ENCODE data around the gene SPATA12. TPM values are rescaled to one million over a fixed set of nuclear protein-coding genes. Genes with fewer than 3 reads are reported as not detected.

Gene SPATA12
- total RNA-seq, 1 donor from 2014 or later, result not detected

GRCh38 chr3:57048052-57048671 is 12.3 kb upstream of the SPATA12 start:
- intact Hi-C loops (cut with DNase I), result no loop called here
- peak; percentile 15 for DNase-seq (ENCODE audit: low spot score)

- intact Hi-C loops (cut with DNase I), result no loop called here
- peak; percentile 10 for DNase-seq (ENCODE audit: low spot score)
Observed at GRCh38 chr3:57048728-57049127, 11.7 kb upstream of the SPATA12 start.

DNA sequence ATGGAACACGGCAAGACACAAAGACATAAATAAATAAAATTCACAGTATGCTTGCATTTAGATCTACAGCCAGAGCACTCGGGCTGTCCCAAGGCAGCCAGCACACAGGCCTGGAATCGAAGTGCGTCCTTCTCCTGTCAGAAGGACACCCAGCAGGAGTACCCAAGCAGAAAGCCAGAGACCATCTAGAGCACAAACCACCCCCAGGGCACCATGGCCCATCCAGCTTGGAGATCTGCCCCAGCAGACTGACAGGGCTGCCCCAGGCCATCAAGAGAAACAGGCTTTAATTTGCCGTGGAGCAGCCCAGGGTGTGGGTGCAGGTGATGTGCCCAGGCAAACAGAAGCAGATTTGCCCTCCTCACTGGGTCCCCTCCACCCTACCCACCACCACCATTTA is 7.8 kb upstream of the SPATA12 start:
- DNase-seq (ENCODE audit: low spot score), result peak; percentile 20
- intact Hi-C loops (cut with DNase I), result no loop called here

DNA sequence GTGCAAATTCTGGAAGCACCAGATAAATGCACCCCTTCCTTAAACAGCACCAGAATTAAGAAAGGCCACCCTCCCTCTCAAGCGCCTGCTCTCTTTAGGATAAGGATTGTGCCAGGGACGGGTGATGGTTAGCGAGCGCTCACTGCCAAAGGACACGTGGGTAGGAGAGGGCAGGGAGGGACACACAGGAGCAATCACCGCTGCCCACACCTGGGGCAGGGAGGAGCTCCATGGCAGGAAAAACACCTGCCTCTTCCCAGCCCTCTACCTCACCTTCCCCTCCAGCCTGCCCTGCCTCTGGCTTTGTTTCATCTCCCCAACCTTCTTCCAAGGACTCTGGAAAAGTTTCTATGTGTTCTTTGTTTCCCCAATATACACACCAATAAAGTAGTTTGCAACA is 7.3 kb upstream of the SPATA12 start:
- intact Hi-C loops (cut with DNase I), result no loop called here
- peak; percentile 10 for DNase-seq (ENCODE audit: low spot score)

GRCh38 chr3:57057351-57057750 is 3.1 kb upstream of the SPATA12 start:
- DNase-seq (ENCODE audit: low spot score), result no peak
- intact Hi-C loops (cut with DNase I), result no loop called here

DNA sequence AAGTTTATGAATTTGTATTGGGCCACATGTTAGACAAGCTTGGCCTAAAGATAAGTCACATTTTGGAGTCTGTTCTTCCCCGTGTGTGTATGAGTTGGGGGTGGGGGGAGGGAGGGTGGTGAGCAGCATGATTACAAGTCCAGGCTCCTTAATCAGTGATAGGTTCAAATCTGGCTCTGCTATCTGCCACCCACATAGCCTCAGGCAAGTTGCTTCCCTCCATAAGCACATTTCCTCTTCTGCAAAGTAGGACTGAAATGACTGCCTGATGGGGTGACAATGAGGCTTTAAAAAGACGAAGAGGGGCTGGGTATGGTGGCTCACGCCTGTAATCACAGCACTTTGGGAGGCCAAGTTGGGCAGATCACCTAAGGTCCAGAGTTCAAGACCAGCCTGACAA is 1.1 kb upstream of the SPATA12 start:
- intact Hi-C loops (cut with DNase I), result no loop called here
- DNase-seq (ENCODE audit: low spot score), result no peak

DNA sequence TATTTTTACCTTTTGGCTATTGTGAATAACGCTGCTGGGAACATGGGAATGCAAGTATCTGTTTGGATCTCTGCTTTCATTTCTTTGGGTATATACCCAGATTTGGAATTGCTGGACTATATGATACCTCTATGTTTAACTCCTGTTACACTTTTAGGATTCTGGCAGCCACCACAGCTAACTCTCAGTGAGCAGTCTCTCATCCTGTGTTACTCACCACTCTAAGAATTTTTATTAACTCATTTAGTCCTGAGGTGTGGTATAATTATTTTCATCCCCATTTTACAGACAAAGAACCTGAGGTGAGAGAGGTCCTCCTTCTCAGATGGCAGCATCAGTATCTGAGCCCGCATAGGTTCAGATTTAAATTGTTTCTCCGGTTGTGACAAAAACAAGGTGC is 1.1 kb downstream of the SPATA12 start:
- intact Hi-C loops (cut with DNase I), result no loop called here
- no peak for DNase-seq (ENCODE audit: low spot score)

DNA sequence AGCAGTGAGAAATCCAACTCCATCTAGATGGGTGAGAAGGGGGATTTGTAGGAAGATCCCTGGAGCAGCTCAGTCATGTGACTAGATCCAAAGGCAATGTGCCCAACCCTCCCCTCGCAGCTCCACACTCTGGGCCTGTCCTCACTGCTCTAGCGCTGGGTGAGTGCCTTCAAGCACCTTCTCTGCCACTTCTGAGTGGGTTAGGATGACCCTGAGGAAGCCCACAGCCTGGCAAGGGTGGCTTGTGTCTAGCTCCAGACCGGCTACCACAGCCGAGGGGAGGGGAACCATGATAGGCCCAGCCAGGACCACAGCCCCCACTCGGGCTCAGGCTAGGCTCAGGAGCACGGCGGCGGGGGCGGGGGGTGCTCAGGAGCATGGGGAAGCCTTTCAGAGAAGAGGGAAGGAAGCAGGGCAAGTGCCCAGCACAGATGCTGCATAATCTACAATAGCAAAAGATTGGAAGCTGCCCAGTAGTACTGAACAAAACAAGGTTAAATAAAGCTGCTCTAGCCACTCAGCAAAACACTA is 1.7 kb downstream of the SPATA12 start:
- intact Hi-C loops (cut with DNase I), result no loop called here
- DNase-seq (ENCODE audit: low spot score), result no peak

DNA sequence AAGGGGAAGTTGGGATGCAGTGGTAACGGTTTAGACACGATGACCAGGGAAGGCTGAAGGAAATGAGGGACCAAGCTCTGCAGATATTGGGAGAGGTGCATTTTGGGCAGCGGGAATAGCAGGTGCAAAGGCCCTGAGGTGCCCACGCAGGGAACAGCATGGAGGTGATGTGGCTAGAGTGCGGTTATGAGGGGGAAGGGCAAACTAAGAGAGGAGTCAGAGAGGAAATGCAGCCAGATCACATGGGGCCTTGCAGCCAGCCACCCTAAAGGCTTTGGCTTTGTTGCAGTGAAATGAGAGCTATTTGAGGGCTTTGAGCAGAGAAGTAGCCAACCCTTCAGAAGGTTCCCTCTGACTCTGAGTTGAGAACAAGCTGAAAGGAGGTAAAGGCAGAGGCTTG is 2.6 kb downstream of the SPATA12 start:
- no peak for DNase-seq (ENCODE audit: low spot score)
- intact Hi-C loops (cut with DNase I), result no loop called here

- no peak for DNase-seq (ENCODE audit: low spot score)
- intact Hi-C loops (cut with DNase I), result no loop called here
Observed at GRCh38 chr3:57064001-57064400, 3.5 kb downstream of the SPATA12 start.

- DNase-seq (ENCODE audit: low spot score), result no peak
- intact Hi-C loops (cut with DNase I), result no loop called here
Observed at GRCh38 chr3:57064572-57064971, 4.1 kb downstream of the SPATA12 start.

GRCh38 chr3:57065588-57065987 is 5.1 kb downstream of the SPATA12 start:
- intact Hi-C loops (cut with DNase I), result no loop called here
- DNase-seq (ENCODE audit: low spot score), result no peak

DNA sequence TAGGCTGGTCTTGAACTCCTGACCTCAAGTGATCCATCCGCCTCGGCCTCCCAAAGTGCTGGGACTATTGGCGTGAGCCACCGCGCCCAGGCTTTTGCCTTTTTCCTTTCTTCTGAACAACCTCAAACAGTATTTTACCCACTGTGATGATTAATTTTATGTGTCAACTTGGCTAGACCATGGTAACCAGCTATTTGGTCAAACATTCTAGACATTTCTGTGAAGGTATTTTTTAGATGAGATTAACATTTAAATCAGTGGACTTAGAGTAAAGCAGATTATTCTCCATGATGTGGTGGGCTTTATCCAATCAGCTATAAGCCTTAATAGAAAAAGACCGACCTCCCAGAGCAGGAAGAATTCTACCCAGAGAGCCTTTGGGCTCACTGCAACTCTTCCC is 6.0 kb downstream of the SPATA12 start:
- DNase-seq (ENCODE audit: low spot score), result no peak
- intact Hi-C loops (cut with DNase I), result no loop called here

- DNase-seq (ENCODE audit: low spot score), result no peak
- intact Hi-C loops (cut with DNase I), result no loop called here
Observed at GRCh38 chr3:57068437-57069089, 8.1 kb downstream of the SPATA12 start.

DNA sequence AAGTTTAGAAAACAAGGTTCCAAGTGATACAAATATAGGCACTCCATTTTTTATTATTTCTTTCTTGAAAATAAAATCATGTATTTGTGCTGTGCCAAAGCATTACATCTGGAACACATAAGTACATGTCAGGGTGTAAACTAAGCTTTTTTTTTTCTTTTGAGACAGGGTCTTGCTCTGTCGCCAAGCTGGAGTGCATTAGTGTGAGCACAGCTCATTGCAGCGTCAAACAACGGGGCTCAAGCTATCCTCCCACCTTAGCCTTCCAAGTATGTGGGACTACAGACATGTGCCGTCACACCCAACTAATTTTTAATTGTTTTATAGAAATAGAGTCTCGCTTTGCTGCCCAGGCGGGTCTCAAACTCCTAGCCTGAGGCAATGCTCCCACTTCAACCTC is 9.0 kb downstream of the SPATA12 start:
- intact Hi-C loops (cut with DNase I), result no loop called here
- no peak for DNase-seq (ENCODE audit: low spot score)

GRCh38 chr3:57073628-57074027 is 13.2 kb downstream of the SPATA12 start:
- no peak for DNase-seq (ENCODE audit: low spot score)
- intact Hi-C loops (cut with DNase I), result loop anchor here (10.0 kb wide), 1 partner anchor 369 kb away; no protein-coding TSS in a partner anchor

- intact Hi-C loops (cut with DNase I), result loop anchor here (10.0 kb wide), 1 partner anchor 369 kb away; no protein-coding TSS in a partner anchor
- DNase-seq (ENCODE audit: low spot score), result no peak
Observed at GRCh38 chr3:57074135-57074534, 13.7 kb downstream of the SPATA12 start.

GRCh38 chr3:57076422-57076951 is 16.0 kb downstream of the SPATA12 start:
- DNase-seq (ENCODE audit: low spot score), result no peak
- intact Hi-C loops (cut with DNase I), result loop anchor here (5.0 to 10.0 kb wide), 2 partner anchors 79 to 372 kb away; no protein-coding TSS in a partner anchor

GRCh38 chr3:57077630-57078343 is 17.3 kb downstream of the SPATA12 start:
- DNase-seq (ENCODE audit: low spot score), result no peak
- intact Hi-C loops (cut with DNase I), result loop anchor here (5.0 to 10.0 kb wide), 2 partner anchors 80 to 373 kb away; no protein-coding TSS in a partner anchor

- intact Hi-C loops (cut with DNase I), result loop anchor here (5.0 to 10.0 kb wide), 2 partner anchors 81 to 373 kb away; no protein-coding TSS in a partner anchor
- DNase-seq (ENCODE audit: low spot score), result peak; percentile 78
Observed at GRCh38 chr3:57078344-57078634, 17.8 kb downstream of the SPATA12 start.
